ENCODE measurements around the gene TTC28.
"Not testable (repeated sequence)": the region's sequence is repeated elsewhere in the genome, so short reads cannot be mapped to it uniquely, and the experiment has no call there.

TTC28 gene

DNA sequence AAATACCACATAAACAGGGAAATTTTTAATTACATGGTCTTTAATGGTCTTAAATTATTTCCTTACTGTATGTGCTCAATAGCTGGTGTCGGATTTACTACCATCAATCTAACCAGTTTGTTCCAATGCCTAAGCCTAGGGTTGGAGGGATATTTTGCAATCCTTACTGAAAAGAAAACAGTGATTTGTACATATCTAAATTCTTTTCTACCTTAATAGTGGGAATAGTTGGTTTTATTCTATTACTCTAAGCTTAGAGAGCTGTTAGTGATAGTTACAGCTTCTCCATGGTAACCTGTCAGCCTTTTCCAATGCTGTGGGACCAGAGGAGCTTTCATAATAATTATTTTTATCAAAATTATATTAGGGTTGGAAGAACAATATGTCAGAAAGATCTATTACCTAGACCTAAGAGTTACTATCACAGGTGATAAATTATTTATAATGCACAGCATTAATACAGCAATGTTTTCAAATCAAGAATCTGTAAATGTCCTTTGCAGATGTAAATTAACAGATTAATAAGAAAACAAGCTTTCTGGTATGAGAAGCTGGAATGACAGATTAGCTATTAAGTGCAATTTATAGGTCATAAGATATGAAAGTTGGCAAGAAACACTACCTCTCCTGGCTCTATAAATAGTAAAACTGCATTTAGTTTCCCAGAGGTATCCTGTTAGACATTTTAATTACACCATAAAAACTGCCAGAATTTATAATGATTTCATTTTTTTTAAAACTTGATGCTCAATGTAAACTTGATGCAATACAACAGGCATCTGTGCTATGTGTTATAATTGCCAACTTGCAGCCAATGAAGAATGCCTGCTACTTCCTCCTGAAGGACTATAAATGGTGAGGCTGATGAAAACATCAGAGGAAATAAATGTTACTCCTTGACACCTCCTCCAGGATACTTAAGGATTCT is 498.6 kb downstream of the TTC28 start:
- H3K4me1 ChIP-seq (ENCODE audit: control insufficient read depth, insufficient read depth, low read length): no peaks in the 10 kb centered on the region
- H3K36me3 ChIP-seq (ENCODE audit: control insufficient read depth, insufficient read depth, low read length): no peaks in the 10 kb centered on the region
- H3K9ac ChIP-seq (ENCODE audit: low read length): no peak overlapping the region
- H3K9me3 ChIP-seq (ENCODE audit: control insufficient read depth, low read length): no peaks in the 10 kb centered on the region
- no peak overlapping the region for H3K4me3 ChIP-seq (ENCODE audit: low read length)
- H3K27me3 ChIP-seq (ENCODE audit: control insufficient read depth, insufficient read depth, low read length): no peaks in the 10 kb centered on the region

- Histone ChIP-seq H3K9ac (ENCODE audit: low read length) (no peak overlapping the region), H3K4me3 (ENCODE audit: low read length) (no peak overlapping the region), H3K36me3 (ENCODE audit: control insufficient read depth, insufficient read depth, low read length) (no peaks in the 10 kb centered on the region), H3K9me3 (ENCODE audit: control insufficient read depth, low read length) (no peaks in the 10 kb centered on the region), H3K27me3 (ENCODE audit: control insufficient read depth, insufficient read depth, low read length) (no peaks in the 10 kb centered on the region), H3K4me1 (ENCODE audit: control insufficient read depth, insufficient read depth, low read length) (no peaks in the 10 kb centered on the region)
Observed at GRCh38 chr22:28179392-28179791, 500.2 kb downstream of the TTC28 start.

DNA sequence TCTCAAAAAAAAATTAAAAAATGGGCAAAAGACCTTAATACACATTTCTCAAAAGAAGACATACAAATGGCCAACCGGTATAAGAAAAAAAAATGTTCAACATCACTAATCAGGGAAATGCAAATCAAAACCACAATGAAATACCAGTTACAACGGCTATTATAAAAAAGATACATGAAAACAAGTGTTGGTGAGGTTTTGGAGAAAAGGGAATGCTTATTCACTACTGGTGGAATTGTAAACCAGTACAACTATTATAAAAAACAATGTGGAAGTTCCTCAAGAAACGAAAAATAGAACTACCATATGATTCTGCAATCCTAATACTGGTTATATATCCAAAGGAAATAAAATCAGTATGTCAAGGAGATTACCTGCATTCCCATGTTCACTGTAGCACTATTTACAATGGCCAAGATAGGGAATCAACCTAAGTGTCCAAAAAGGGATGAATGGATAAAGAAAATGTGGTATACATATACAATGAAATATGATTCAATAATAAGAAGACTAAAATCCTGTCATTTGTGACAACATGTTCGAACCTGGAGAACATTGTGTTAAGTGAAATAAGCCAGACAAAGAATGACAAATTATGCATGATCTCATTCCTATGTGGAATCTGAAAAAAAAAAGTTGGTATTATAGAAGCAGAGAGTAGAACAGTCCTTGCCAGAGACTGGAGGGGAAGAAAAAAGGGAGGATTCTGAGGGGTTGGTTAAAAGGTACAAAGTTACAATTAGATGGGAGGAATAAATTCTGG is 503.7 kb downstream of the TTC28 start:
- H3K27me3 ChIP-seq (ENCODE audit: control insufficient read depth, insufficient read depth, low read length): no peaks in the 10 kb centered on the region
- no peak overlapping the region for H3K9ac ChIP-seq (ENCODE audit: low read length)
- H3K4me1 ChIP-seq (ENCODE audit: control insufficient read depth, insufficient read depth, low read length): no peaks in the 10 kb centered on the region
- no peaks in the 10 kb centered on the region for H3K9me3 ChIP-seq (ENCODE audit: control insufficient read depth, low read length)
- no peaks in the 10 kb centered on the region for H3K36me3 ChIP-seq (ENCODE audit: control insufficient read depth, insufficient read depth, low read length)
- no peak overlapping the region for H3K4me3 ChIP-seq (ENCODE audit: low read length)

- Histone ChIP-seq H3K36me3 (ENCODE audit: control insufficient read depth, insufficient read depth, low read length) (no peaks in the 10 kb centered on the region), H3K27me3 (ENCODE audit: control insufficient read depth, insufficient read depth, low read length) (no peaks in the 10 kb centered on the region), H3K9me3 (ENCODE audit: control insufficient read depth, low read length) (no peaks in the 10 kb centered on the region), H3K4me1 (ENCODE audit: control insufficient read depth, insufficient read depth, low read length) (no peaks in the 10 kb centered on the region), H3K4me3 (ENCODE audit: low read length) (no peak overlapping the region), H3K9ac (ENCODE audit: low read length) (no peak overlapping the region)
Observed at GRCh38 chr22:28174509-28174908, 505.1 kb downstream of the TTC28 start.

DNA sequence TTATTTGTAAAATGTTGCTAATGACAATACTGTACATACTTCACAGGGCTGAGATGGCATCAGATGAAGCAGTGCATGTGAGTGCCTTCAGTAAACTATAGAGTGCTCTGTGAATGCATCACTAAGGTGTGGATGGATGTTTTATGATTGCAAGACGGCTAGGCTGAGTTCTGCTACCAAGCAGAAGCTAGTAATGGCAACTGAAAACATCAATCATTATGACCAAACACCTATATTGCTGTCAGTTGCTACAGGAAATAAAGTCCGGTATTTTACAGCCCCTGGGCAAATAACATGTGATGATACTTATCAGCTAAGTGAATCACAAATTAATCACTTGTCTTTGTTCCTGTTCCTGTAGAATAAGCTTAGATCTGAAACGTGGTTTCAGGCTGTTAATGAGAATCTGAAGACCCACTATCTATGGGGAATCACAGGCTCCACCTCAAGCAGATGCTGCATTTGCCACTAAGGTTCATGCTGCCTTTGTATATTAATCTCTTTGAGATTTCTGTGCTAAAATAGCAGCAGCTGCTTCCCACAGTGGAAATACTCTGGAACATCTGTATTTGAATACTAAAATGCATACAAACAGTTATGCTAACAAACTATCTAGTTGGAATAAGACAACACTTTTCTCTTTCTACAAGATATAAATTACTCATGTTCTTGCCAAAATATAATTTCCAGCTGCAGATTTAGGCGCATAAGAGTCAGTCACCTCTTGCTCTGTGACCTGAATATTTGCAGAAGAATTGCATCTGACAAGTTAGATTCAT is 506.6 kb downstream of the TTC28 start:
- H3K4me3 ChIP-seq (ENCODE audit: low read length): no peak overlapping the region
- no peaks in the 10 kb centered on the region for H3K36me3 ChIP-seq (ENCODE audit: control insufficient read depth, insufficient read depth, low read length)
- no peaks in the 10 kb centered on the region for H3K27me3 ChIP-seq (ENCODE audit: control insufficient read depth, insufficient read depth, low read length)
- no peak overlapping the region for H3K9ac ChIP-seq (ENCODE audit: low read length)
- H3K4me1 ChIP-seq (ENCODE audit: control insufficient read depth, insufficient read depth, low read length): no peaks in the 10 kb centered on the region
- H3K9me3 ChIP-seq (ENCODE audit: control insufficient read depth, low read length): no peaks in the 10 kb centered on the region

DNA sequence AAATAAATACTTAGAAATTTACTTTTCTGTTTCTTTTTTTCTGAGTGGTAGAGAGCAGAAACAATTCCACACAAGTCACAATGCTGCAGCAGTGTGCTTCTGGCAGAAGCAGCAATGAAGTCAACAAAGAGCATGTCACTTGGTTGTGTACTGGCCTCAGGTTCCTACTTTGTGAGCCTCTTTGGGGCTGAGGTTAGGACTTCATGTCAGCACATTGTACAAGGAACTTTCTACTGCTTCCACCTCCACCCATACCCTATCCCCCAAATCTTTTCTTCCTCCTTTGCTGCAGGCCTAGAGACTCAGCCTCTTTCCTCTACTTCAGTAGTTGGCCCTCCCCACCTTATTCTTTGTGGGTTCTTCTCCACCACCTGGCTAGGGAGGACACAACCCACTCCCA is 507.9 kb downstream of the TTC28 start:
- H3K9me3 ChIP-seq (ENCODE audit: control insufficient read depth, low read length): no peaks in the 10 kb centered on the region
- no peak overlapping the region for H3K9ac ChIP-seq (ENCODE audit: low read length)
- H3K4me1 ChIP-seq (ENCODE audit: control insufficient read depth, insufficient read depth, low read length): no peaks in the 10 kb centered on the region
- no peaks in the 10 kb centered on the region for H3K36me3 ChIP-seq (ENCODE audit: control insufficient read depth, insufficient read depth, low read length)
- H3K27me3 ChIP-seq (ENCODE audit: control insufficient read depth, insufficient read depth, low read length): no peaks in the 10 kb centered on the region
- no peak overlapping the region for H3K4me3 ChIP-seq (ENCODE audit: low read length)

DNA sequence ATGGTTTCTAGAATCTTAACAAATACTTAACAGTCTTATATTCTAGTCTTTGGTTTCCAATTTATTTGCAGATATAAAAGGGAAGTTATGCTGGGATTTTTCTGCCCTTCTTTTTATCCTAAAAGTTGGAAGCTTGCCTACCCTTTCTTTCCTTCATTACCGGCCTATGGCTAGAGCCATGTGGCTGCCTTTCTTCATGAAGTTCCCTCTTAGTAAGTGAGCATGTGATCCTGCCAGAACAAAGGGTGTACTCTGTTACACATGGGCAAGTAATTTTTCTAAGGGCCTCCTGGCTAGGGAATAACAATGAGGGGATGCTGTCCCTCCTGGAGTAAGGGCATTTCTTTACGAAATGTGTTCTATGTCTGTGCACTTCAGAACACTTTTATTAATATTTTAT is 508.5 kb downstream of the TTC28 start:
- Histone ChIP-seq H3K9ac (ENCODE audit: low read length) (no peak overlapping the region), H3K4me3 (ENCODE audit: low read length) (no peak overlapping the region), H3K9me3 (ENCODE audit: control insufficient read depth, low read length) (no peaks in the 10 kb centered on the region), H3K36me3 (ENCODE audit: control insufficient read depth, insufficient read depth, low read length) (no peaks in the 10 kb centered on the region), H3K27me3 (ENCODE audit: control insufficient read depth, insufficient read depth, low read length) (no peaks in the 10 kb centered on the region), H3K4me1 (ENCODE audit: control insufficient read depth, insufficient read depth, low read length) (no peaks in the 10 kb centered on the region)

GRCh38 chr22:28169314-28169713 is 510.3 kb downstream of the TTC28 start:
- not testable (repeated sequence) for H3K9me3 ChIP-seq (ENCODE audit: control insufficient read depth, low read length); H3K4me3 ChIP-seq (ENCODE audit: low read length); H3K9ac ChIP-seq (ENCODE audit: low read length); H3K36me3 ChIP-seq (ENCODE audit: control insufficient read depth, insufficient read depth, low read length); H3K27me3 ChIP-seq (ENCODE audit: control insufficient read depth, insufficient read depth, low read length); H3K4me1 ChIP-seq (ENCODE audit: control insufficient read depth, insufficient read depth, low read length)

- Histone ChIP-seq H3K9ac (ENCODE audit: low read length) (no peak overlapping the region), H3K36me3 (ENCODE audit: control insufficient read depth, insufficient read depth, low read length) (no peaks in the 10 kb centered on the region), H3K4me3 (ENCODE audit: low read length) (no peak overlapping the region), H3K27me3 (ENCODE audit: control insufficient read depth, insufficient read depth, low read length) (no peaks in the 10 kb centered on the region), H3K4me1 (ENCODE audit: control insufficient read depth, insufficient read depth, low read length) (no peaks in the 10 kb centered on the region), H3K9me3 (ENCODE audit: control insufficient read depth, low read length) (no peaks in the 10 kb centered on the region)
Observed at GRCh38 chr22:28155808-28156207, 523.8 kb downstream of the TTC28 start.

DNA sequence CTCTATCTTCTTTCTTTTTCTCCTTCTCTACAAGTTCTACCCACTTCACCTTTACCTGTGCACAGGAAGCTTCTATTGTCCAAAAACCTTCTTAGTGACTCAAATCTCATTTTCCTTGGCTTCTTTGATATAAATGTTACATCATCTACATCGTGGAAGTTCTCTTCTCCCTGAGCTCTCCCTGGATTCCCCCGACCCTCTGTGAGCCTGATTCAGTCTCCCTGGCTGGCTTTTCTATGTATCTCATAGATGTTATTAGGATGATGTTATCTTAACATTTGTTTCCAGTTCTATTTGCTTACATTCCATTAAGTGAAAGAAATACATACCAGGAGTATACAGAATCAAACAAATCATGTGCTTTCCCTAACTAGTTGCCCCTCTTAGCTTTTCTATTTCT is 524.8 kb downstream of the TTC28 start:
- Histone ChIP-seq H3K9me3 (ENCODE audit: control insufficient read depth, low read length) (no peaks in the 10 kb centered on the region), H3K27me3 (ENCODE audit: control insufficient read depth, insufficient read depth, low read length) (no peaks in the 10 kb centered on the region), H3K9ac (ENCODE audit: low read length) (no peak overlapping the region), H3K4me1 (ENCODE audit: control insufficient read depth, insufficient read depth, low read length) (no peaks in the 10 kb centered on the region), H3K4me3 (ENCODE audit: low read length) (no peak overlapping the region), H3K36me3 (ENCODE audit: control insufficient read depth, insufficient read depth, low read length) (no peaks in the 10 kb centered on the region)

GRCh38 chr22:28151151-28151816 is 528.4 kb downstream of the TTC28 start:
- Histone ChIP-seq H3K4me1 (ENCODE audit: control insufficient read depth, insufficient read depth, low read length) (no peaks in the 10 kb centered on the region), H3K27me3 (ENCODE audit: control insufficient read depth, insufficient read depth, low read length) (no peaks in the 10 kb centered on the region), H3K36me3 (ENCODE audit: control insufficient read depth, insufficient read depth, low read length) (no peaks in the 10 kb centered on the region), H3K9ac (ENCODE audit: low read length) (no peak overlapping the region), H3K9me3 (ENCODE audit: control insufficient read depth, low read length) (no peaks in the 10 kb centered on the region), H3K4me3 (ENCODE audit: low read length) (no peak overlapping the region)
